ENCODE measurements around the gene LOXL3.
"Not testable (repeated sequence)": the region's sequence is repeated elsewhere in the genome, so short reads cannot be mapped to it uniquely, and the experiment has no call there.

LOXL3 gene

GRCh38 chr2:74573747-74574562, 20.2 kb upstream of the LOXL3 start:
- DNase-seq: no peak

DNA sequence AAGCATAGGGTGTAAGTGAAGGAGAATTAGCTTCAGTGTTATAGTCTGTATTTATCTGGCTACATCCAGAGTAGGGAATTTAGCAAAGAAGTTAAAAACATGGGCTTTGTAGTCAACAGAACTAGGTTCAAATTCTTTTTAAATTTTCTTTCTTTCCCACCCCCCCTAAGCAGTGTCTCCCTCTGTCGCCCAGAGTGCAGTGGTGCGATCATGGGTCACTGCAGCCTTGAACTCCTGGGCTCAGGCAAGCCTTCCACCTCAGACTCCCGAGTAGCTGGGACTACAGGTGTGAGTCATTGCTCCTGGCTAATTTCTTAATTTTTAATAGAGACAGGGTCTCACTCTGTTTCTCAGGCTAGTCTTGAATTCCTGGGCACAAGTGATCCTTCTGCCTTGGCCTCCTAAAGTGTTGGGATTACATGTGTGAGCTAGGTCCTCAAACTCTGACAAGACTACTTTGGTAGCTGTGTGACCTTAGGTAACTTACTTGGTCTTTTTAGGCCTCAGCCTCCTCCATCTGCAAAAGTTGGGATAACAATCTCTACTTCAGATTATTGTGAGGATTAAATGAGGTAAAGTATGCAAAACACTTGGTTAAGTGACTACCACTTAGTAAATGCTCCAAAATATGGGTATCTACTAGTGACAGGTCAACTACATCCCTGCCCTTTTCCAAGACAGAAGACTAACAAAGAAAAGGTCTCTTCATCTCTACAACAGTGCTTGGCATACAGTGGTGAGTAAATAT, 18.6 kb upstream of the LOXL3 start:
- no peak for DNase-seq

DNA sequence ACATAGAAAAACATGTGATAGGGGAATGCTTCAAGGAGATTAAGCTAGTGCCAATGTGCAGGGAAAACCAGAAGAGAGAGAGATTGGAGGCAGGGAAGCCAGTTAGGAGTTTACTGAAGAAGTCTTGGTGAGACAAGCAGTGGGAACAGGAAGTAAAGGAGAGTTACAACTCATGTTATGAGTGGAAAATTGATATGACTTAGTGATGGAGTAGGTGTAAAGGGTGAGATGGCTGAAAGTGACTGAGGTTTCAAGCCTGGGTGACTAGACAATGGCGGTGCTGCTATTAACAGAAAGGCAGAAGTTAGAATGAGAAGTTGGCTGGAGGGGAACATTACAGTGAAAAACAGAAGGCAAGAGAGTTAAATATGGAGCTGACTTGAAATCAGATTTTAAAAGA, 17.3 kb upstream of the LOXL3 start:
- DNase-seq: no peak

DNA sequence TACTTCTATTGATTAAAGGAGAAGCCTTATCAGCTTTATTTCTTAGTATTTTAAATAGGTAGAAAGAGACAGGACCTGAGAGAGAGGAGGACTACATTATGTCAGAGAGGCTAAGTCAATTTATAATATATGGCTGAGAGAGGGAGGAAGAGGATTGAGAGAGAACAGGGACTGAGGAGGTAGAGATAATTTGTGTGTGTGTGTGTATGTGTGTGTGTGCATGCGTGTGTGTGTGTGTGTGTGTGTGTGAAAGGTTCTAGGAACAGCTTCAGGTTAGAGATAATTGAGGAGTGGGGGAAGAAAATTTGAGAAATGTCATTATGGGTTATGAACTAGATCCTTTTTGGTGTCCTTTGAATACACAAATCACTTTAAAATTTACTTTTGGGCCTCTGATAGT, 15.9 kb upstream of the LOXL3 start:
- DNase-seq: no peak

GRCh38 chr2:74567881-74568280, 14.1 kb upstream of the LOXL3 start:
- DNase-seq: no peak

DNA sequence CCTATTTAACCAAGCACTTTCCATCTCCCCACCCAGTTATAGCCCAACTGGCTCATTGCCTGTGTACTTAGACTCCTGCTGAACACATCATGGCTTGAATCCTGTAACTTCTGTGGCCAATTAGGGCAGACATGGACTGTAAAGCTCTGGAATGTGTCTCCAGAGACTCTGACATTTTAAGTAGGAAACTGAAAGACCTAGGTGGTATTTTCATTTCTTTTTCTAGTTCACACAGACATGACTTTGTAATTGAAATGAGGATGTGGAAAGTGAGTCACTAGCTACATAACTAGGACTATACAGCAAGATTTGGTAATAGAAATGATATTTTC, 13.0 kb upstream of the LOXL3 start:
- no peak for DNase-seq

GRCh38 chr2:74566076-74566753, 12.5 kb upstream of the LOXL3 start:
- no peak for DNase-seq

GRCh38 chr2:74564222-74564621, 10.5 kb upstream of the LOXL3 start:
- DNase-seq: no peak

DNA sequence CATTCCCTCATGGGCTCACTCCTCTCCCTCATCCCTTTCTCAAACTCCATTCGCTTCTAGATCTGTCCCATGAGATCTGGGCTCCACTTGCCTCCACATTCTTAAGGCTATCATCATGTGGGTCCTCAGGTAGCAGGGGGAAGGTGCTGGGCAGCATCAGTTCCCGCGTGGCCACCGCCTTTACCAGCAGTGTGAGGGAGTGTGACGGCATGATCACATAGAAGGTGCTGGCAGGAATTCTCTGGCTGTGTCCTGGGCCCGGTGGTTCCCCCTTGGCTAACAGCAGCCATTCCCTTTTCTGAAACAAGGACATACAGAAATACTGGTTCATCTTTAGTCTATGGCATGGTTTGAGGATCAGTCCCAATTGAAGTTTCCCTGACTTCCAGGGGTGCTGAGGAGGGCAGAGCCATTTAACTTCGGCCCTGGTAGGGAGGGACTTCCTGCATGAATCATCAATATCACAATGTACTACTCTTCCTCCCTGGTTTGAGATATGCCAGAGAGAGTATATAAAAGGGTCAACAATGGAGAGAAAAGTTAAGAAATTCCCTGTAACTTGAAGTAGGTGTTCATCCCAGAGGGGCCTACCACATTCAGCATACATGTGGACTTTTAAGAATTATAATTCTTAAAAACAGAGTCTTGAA, 8.5 kb upstream of the LOXL3 start:
- DNase-seq: no peak

- DNase-seq: not testable (repeated sequence)
Measured at GRCh38 chr2:74561022-74561421, 7.3 kb upstream of the LOXL3 start.

GRCh38 chr2:74560591-74560990, 6.8 kb upstream of the LOXL3 start:
- no peak for DNase-seq

- DNase-seq: no peak
Measured at GRCh38 chr2:74559912-74560311, 6.2 kb upstream of the LOXL3 start.

- DNase-seq: no peak
Measured at GRCh38 chr2:74558284-74559230, 4.8 kb upstream of the LOXL3 start.

GRCh38 chr2:74556831-74557370, 3.2 kb upstream of the LOXL3 start:
- DNase-seq: no peak

- DNase-seq: no peak
Measured at GRCh38 chr2:74556159-74556558, 2.4 kb upstream of the LOXL3 start.

DNA sequence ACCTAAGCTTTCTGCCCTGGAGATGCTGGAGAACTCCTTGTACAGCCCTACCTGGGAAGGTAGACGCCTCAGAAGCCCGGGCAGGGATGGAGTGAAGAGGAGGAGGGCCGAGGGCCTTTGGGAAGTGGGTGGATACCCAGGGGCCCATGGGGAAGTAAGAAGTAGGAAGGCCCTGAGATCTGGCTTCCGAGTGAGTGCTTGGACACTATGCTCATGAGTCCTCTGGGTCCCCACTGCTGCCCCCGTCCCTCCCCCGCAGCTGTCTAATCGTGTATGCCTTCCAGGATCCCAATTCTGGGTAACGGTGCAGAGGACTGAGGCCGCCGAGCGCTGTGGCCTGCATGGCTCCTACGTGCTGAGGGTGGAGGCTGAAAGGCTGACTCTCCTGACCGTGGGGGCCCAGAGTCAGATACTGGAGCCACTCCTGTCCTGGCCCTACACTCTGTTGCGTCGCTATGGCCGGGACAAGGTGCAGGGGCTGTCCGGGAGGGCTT, 1.9 kb upstream of the LOXL3 start:
- DNase-seq: no peak

- DNase-seq: no peak
Measured at GRCh38 chr2:74554820-74555531, 1.2 kb upstream of the LOXL3 start.

GRCh38 chr2:74552914-74553811, 579 bp downstream of the LOXL3 start:
- no peak for DNase-seq

DNA sequence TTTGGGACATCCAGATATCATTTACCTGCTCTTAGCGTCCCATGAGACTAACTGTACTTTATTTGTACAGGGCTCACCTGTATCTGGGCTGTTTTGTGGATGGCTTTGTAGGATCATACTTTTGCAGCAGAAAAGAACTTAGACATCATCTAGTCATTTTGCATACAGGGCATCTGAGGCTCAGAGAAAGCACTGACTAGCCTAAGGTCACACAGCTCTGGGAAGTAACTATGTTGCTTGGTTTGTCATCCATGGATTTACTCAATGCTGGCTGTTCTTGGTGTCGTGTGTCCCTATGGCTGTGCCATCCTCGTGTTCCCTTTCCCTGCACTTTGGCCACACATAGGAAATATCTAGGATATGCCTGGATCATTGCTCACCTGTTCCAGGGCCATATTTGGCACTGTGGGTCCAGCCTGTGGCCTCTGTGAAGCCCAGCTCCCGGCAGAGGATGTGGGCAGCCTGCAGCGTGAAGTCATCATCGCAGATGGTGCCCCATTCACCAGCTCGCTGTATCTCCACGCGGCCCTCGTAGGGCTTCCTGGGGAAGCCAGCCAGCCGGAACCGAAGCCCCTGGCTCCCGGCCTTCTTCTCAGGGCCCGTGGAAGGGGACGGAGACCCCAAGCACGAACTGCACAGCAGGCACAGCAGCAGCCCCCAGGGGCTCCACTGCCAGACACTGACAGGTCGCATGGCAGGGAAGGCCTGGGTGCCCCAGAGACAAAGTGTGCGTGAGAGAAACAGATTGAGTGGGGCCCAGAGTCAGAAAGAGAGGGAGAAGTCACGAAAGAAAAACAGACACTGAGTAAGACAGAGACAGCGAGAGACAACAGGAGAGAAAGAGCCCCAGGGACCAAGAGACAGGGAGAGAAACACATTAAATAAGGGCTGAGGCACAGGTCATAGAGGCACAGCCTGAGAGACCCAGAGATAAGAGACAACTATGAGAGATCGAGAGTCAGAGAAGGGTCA, 1.5 kb downstream of the LOXL3 start:
- DNase-seq: no peak

Data from NCI-H2107 (cell line).